ENCODE results near the gene YWHAB.

- TF ChIP-seq, protein P1, sequence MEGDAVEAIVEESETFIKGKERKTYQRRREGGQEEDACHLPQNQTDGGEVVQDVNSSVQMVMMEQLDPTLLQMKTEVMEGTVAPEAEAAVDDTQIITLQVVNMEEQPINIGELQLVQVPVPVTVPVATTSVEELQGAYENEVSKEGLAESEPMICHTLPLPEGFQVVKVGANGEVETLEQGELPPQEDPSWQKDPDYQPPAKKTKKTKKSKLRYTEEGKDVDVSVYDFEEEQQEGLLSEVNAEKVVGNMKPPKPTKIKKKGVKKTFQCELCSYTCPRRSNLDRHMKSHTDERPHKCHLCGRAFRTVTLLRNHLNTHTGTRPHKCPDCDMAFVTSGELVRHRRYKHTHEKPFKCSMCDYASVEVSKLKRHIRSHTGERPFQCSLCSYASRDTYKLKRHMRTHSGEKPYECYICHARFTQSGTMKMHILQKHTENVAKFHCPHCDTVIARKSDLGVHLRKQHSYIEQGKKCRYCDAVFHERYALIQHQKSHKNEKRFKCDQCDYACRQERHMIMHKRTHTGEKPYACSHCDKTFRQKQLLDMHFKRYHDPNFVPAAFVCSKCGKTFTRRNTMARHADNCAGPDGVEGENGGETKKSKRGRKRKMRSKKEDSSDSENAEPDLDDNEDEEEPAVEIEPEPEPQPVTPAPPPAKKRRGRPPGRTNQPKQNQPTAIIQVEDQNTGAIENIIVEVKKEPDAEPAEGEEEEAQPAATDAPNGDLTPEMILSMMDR (IDR thresholded peaks at IDR 0.05; ENCODE audit: insufficient read depth, low read length, poor library complexity, severe bottlenecking): no peak
- no peak for TF ChIP-seq EZH2phosphoT487 (conservative IDR thresholded peaks at IDR 0.05; ENCODE audit: low read length)
Observed at GRCh38 chr20:44932916-44933315, 47.4 kb downstream of the YWHAB start.

Measured in SU-DHL-6 (cell line).